Ramos (cell line): ENCODE measurements around the gene TFPI2.

Experiments
- in situ Hi-C: fragments of 300-500 bp; cut with MboI; formaldehyde crosslinking; loops from one replicate; pipeline ENCODE4 v1.14.3; 2022; ENCODE audit warnings: low sequenced_read_pairs; ENCODE audit not compliant: unreplicated experiment

TFPI2 gene

DNA sequence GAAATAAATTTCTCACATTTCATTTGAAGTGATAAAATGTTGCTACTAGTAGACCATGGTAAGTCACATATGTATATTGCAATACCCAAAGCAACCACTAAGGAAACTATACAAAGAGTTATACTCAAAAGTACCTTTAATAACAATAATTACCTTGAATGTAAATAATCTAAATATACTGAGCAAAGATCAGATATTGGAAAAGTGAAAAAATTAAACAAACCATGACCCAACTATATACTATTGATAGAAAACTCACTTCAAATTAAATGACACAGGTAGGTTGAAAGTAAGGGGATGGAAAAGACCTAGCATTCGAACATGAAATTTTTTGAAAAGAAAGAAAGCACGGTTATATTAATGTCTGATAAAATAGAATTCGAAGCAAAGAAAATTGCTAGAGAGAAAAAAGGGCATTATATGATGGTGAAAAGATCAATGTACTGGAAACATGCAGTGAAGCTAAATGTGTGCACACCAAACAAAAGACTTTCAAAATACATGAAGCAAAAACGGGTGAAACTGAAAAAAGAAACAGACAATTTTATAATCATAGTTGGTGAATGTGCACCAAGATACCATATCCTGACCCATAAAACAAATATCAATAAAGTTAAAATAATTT is 29.1 kb downstream of the TFPI2 start:
- in situ Hi-C loops = no loop called here

DNA sequence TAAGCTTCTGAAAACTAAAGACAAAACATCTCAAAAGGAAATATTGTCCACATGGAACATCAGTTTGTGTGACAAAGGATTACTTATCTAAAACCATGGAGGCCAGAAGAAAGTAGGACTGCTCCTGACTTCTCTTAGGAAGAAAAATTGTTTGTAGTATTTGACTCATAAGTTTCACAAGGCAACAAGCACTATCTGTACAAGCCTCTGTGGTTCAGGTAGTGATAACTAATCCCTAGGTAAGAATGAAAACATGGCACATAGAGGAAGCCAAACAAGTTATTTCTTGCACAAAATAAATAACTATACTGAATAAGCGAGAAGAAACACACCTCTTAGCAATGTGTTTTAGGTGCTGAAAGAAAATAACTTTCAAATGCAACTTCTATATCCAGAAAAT is 30.3 kb downstream of the TFPI2 start:
- in situ Hi-C loops = no loop called here

DNA sequence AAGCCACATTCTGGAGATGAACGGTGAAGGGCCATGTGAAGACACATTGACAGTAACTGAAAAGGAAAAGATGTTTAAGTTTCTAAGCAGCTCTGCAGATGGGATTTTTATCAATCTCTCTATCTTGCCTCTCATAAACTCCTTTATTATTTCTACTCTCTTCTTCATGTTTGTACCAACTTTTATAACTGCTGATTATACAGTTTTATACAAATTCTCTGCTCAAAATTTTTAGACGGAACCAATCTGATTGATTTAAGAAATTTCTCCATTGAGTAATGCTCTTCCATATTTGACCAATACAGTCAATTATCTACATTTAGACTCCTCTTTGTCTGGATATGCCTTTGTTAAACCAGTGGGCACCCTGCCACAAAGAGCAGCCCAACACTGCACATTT is 31.7 kb downstream of the TFPI2 start:
- in situ Hi-C loops = no loop called here

DNA sequence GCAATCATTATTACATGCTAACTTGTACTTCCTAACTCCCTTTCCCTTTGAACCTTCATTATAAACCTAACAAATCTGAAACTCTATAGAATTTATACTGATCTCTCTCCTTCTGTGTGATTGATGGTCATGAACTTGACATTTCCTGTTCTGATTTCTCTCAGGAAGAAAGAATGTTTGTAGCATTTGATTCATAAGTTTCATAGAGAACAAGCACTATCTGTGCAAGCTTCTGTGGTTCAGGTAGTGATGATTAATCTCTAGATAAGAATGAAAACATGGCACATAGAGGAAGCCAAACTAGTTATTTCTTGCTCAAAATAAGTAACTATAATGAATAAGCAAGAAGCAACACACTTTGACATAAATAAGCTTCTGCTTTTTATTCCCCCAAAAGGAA is 34.2 kb downstream of the TFPI2 start:
- in situ Hi-C loops = no loop called here

DNA sequence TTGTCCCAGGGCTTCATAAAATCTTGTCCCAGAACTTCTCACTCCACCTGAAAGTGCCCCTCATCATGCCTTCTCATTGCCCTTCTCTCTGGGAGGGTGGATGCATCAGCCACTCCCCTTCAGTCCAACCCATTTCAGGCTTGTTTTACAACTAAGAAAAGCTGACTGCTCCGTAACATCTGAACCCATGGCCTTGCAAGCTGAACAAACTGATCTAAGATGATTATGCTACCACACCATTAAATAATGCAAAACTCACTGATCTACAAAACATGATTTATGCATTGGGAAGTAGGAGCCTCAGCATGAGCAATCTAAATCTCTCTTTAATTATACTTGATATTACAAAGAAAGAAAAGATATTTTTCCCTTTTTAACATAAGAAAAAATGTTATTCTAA is 34.8 kb downstream of the TFPI2 start:
- in situ Hi-C loops = no loop called here

DNA sequence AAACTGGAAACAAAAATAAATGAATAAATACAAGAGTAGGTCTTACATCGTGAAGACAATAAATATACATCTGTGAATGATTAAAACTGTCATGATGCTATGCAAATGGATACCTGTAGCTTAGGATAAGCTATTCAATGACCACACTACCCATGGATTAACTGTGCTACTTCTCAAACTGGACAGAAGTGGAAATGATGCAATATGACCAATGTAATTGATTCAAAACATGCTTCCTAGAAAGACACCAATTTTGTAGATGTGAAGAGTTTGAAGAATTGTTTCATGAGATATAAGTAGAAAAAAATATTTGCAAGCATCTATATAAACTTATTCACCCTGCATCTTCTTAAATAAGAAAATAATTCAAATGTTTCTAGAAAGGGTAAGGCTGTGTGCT is 36.1 kb downstream of the TFPI2 start:
- in situ Hi-C loops = no loop called here

DNA sequence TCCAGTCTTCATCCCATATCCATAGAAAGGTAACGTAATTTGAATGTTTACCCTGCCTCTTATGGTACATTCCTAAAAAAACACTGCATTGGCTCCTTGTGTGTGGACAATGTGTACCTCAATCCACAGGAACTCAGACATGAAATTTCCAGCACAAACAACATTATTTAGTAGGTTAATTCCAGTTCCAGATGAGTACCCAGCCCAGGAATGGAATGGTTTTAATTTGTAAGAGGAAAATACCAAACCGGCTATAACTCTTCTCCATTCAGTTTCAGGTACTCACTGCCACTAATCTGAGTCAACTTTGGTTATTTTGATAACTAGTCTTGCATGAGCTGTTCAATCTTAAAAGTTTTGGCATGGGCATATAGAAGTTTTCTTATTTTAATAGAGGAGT is 39.0 kb downstream of the TFPI2 start:
- in situ Hi-C loops = no loop called here

DNA sequence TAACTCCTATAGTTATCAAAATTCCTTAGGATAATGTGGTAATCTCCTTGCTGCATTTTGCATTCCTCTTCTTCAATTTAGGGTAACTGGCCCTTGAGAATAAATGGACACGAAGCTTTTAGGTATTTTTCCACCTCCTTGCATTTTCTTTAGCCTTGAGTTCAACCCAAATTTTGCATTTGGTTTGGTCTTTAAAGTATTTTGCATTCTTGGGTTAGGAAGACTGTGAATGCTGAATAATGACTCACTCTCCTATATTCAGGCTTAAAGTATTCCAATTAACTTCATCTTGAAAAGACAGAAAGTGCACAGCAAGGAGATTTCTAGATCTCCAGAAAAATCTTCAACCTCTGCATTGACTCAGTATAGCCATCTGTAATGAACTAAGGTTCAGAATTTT is 47.3 kb downstream of the TFPI2 start:
- in situ Hi-C loops = no loop called here

DNA sequence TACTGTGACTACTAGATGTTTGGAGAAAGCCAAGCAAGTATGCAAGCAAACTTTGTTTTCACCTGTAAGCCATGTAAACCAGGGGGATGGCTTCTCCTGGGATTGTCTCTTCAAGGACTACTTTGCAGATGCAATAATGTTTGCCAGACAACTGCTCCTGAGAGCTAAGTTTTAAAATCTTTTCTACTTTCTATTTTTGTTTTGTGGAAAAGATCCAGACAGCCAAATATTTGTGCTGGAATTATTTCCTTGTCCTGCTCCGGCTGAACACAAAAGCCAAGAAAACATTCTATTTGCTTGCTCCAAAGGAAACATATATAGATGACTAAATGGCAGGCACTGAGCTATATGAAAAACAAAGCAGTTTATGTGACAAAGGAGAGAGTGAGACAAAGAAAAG is 51.6 kb downstream of the TFPI2 start:
- in situ Hi-C loops = no loop called here

DNA sequence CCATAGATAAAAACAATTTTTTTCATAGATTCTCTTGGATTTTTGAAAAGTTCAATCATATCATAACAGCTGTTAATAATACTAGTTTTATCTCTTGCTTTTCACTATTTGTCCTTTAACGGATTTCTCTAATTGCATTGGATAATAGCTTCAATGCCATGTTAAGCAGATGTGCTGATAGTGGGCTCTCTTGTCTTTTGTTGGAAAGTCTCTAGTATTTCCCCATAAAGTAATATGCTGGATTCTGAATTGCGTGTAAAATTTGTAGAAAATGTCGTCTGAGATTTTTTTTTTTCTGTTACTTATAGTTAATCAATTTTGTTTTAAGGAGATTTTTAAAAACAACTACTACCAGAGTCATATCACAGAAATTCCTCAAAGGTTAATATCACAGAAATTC is 53.3 kb downstream of the TFPI2 start:
- in situ Hi-C loops = no loop called here

DNA sequence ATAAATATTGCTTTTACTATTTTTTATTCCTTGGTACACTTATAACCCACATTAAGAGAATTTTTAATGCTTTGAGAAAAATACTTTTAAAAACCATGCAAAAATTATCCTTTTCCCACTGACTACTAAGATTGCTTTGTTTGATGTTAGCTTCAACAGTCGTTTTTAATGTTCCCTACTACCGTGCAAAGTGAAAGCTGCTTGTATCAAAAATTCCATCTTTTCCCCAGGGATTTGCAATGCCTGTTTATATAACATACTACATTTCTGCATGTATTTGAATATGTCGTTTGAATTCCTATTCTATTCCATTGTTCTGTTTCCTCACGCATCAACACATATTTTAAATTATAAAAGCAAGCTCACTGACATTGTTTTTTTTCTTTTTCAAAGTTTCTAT is 54.4 kb downstream of the TFPI2 start:
- in situ Hi-C loops = no loop called here

DNA sequence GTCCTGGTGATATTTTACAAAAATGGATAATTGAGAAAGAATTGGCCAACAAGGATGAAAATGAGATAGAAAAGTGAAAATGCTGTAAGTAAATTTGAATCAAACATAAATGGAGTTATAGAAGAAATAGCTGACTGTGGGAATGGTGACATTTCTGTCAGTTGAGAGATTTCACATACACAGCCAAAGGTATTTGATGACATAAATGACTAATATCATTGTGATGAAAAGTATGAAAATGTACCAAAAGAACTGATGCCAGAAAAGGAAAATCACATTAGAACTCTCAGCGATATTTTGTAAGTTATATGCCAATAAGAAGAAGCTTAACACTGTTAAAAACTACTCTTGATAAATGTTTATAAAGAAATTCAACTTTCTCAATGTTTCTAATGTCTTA is 54.9 kb downstream of the TFPI2 start:
- in situ Hi-C loops = no loop called here
